ENCODE results near the gene AHRR. TPM values are rescaled to one million over a fixed set of nuclear protein-coding genes. Genes with fewer than 3 reads are reported as not detected.

The AHRR gene
- total RNA-seq, 1 experiment from 2014 or later: 3.2 TPM

GRCh38 chr5:329121-329735 lies 7.7 kb downstream of the AHRR start:
- ChIA-PET POLR2A (interaction anchor here (0.6 to 1.1 kb wide), 2 partner anchors 97 to 1003 kb away, joined by 3 read pairs; no protein-coding TSS in a partner anchor), CTCF (interaction anchor here (0.9 kb wide), 1 partner anchor 11 kb away, joined by 3 read pairs; no protein-coding TSS in a partner anchor)
- no peak overlapping the region for H3K27ac Mint-ChIP-seq (ENCODE audit: low read depth, unreplicated experiment)
- H3K27me3 Mint-ChIP-seq (ENCODE audit: insufficient read depth, unreplicated experiment): no peaks in the 10 kb centered on the region
- H3K4me3 Mint-ChIP-seq (ENCODE audit: unreplicated experiment): no peak overlapping the region
- no peaks in the 10 kb centered on the region for H3K4me1 Mint-ChIP-seq (ENCODE audit: insufficient read depth, unreplicated experiment)
- no peak for TF ChIP-seq CTCF (IDR thresholded peaks at IDR 0.05; ENCODE audit: unreplicated experiment)
- intact Hi-C loops (cut with micrococcal nuclease): no loop called here
- DNase-seq (ENCODE audit: unreplicated experiment): no peak
- H3K36me3 Mint-ChIP-seq (ENCODE audit: insufficient read depth, unreplicated experiment): no peaks in the 10 kb centered on the region
- no TSS peak for BruUV-seq (replicated peaks)
- H3K9me3 Mint-ChIP-seq (ENCODE audit: unreplicated experiment): no peaks in the 10 kb centered on the region

- BruUV-seq (replicated peaks): no TSS peak
- POLR2A ChIA-PET: interaction anchor here (0.6 to 1.1 kb wide), 2 partner anchors 96 to 1002 kb away, joined by 3 read pairs; no protein-coding TSS in a partner anchor
Observed at GRCh38 chr5:329768-330167, 8.3 kb downstream of the AHRR start.

GRCh38 chr5:332843-333242 lies 11.3 kb downstream of the AHRR start:
- Mint-ChIP-seq H3K4me1 (ENCODE audit: insufficient read depth, unreplicated experiment) (no peaks in the 10 kb centered on the region), H3K4me3 (ENCODE audit: unreplicated experiment) (no peak overlapping the region), H3K27me3 (ENCODE audit: insufficient read depth, unreplicated experiment) (no peaks in the 10 kb centered on the region), H3K9me3 (ENCODE audit: unreplicated experiment) (no peaks in the 10 kb centered on the region), H3K27ac (ENCODE audit: low read depth, unreplicated experiment) (no peak overlapping the region), H3K36me3 (ENCODE audit: insufficient read depth, unreplicated experiment) (no peaks in the 10 kb centered on the region)
- BruUV-seq (replicated peaks): no TSS peak
- DNase-seq (ENCODE audit: unreplicated experiment): no peak
- no peak for TF ChIP-seq CTCF (IDR thresholded peaks at IDR 0.05; ENCODE audit: unreplicated experiment)
- intact Hi-C loops (cut with micrococcal nuclease): no loop called here
- POLR2A ChIA-PET: no interaction called here
- CTCF ChIA-PET: interaction anchor here (0.6 to 1.2 kb wide), 2 partner anchors 16 to 100 kb away, joined by 3 to 4 read pairs; no protein-coding TSS in a partner anchor

More at GRCh38 chr5:329768-330167, 8.3 kb downstream of the AHRR start:
- H3K4me1 Mint-ChIP-seq (ENCODE audit: insufficient read depth, unreplicated experiment): no peaks in the 10 kb centered on the region
- H3K36me3 Mint-ChIP-seq (ENCODE audit: insufficient read depth, unreplicated experiment): no peaks in the 10 kb centered on the region
- CTCF ChIA-PET: interaction anchor here (0.9 kb wide), 1 partner anchor 11 kb away, joined by 3 read pairs; no protein-coding TSS in a partner anchor
- DNase-seq (ENCODE audit: unreplicated experiment): no peak
- no peak for TF ChIP-seq CTCF (IDR thresholded peaks at IDR 0.05; ENCODE audit: unreplicated experiment)
- no peak overlapping the region for H3K27ac Mint-ChIP-seq (ENCODE audit: low read depth, unreplicated experiment)
- no peaks in the 10 kb centered on the region for H3K27me3 Mint-ChIP-seq (ENCODE audit: insufficient read depth, unreplicated experiment)
- no peaks in the 10 kb centered on the region for H3K9me3 Mint-ChIP-seq (ENCODE audit: unreplicated experiment)
- no peak overlapping the region for H3K4me3 Mint-ChIP-seq (ENCODE audit: unreplicated experiment)
- intact Hi-C loops (cut with micrococcal nuclease): no loop called here

GRCh38 chr5:333945-334344 lies 12.4 kb downstream of the AHRR start:
- H3K4me1 Mint-ChIP-seq (ENCODE audit: insufficient read depth, unreplicated experiment): no peaks in the 10 kb centered on the region
- ChIA-PET CTCF (no interaction called here), POLR2A (no interaction called here)
- no peak overlapping the region for H3K27ac Mint-ChIP-seq (ENCODE audit: low read depth, unreplicated experiment)
- H3K27me3 Mint-ChIP-seq (ENCODE audit: insufficient read depth, unreplicated experiment): no peaks in the 10 kb centered on the region
- H3K4me3 Mint-ChIP-seq (ENCODE audit: unreplicated experiment): no peak overlapping the region
- intact Hi-C loops (cut with micrococcal nuclease): no loop called here
- H3K36me3 Mint-ChIP-seq (ENCODE audit: insufficient read depth, unreplicated experiment): no peaks in the 10 kb centered on the region
- no peak for DNase-seq (ENCODE audit: unreplicated experiment)
- H3K9me3 Mint-ChIP-seq (ENCODE audit: unreplicated experiment): no peaks in the 10 kb centered on the region
- no peak for TF ChIP-seq CTCF (IDR thresholded peaks at IDR 0.05; ENCODE audit: unreplicated experiment)
- no TSS peak for BruUV-seq (replicated peaks)
